Middle frontal gyrus (tissue), 1 donor: ENCODE measurements around the gene RGS13.
"Not testable (repeated sequence)": the region's sequence is repeated elsewhere in the genome, so short reads cannot be mapped to it uniquely, and the experiment has no call there.

Experiments used
- DNase-seq: peaks from one replicate; pipeline ENCODE4 v3.0.0-alpha.2; 2015; ENCODE audit warnings: low spot score; ENCODE audit errors: extremely low spot score

RGS13 gene

GRCh38 chr1:192675716-192676115 lies 39.8 kb downstream of the RGS13 start:
- DNase-seq = no peak

DNA sequence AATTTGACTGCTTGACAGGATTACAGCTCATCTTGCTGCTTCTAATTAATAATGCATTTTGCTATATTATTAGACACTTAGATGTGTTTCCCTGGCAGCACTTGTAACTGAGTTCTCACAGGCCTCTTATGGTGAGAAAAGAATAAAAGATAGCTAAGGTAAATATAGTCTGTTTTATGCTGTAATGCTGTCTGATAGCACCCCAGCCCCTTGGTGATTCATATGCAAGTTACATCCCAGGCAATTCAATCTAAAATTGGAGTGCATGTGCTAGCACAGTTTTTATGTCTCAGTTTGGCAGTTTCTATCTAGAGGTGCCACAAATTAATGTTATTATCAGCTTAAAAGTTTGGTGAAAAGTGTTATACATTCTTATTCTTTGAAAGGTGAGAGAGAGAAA lies 42.2 kb downstream of the RGS13 start:
- no peak for DNase-seq

- DNase-seq = no peak
Measured at GRCh38 chr1:192682335-192682734, 46.4 kb downstream of the RGS13 start.

- DNase-seq = not testable (repeated sequence)
Measured at GRCh38 chr1:192683081-192683480, 47.1 kb downstream of the RGS13 start.

DNA sequence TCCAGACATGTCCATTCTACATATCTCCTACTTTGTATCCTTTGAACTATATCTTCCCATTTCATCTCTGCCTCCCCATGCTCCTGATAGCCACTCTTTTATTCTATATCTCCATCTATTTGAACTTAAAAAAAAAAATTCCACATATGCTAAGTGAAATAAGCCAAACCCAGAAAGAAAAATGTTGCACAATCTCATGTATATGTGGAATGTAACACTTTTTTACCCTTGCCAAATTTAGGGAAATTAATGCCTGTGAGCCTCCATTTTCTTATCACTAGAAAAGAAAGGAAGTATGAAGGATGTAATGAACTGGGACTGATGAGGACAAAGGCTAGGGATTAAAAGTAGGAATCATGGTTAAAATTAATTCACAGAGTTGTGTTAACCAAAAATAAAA lies 53.5 kb downstream of the RGS13 start:
- DNase-seq = no peak

DNA sequence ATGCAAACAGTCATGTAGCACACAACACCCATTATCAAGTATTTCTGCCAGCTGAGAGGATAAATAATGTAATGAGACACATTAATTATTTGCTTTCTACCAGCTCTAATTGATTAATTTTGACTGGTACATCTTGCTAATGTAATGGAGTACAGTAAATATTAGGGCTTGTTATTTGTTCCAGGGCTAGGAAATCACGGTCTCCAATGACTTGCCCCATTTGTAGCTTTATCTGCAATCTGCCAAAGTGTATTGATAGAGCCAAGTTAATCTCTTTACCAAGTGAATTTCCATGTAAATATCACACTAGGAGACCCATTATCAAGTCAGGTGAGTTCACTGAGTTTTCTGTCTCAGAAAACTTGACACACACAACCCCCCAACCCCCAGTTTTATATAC lies 55.1 kb downstream of the RGS13 start:
- DNase-seq = no peak

- DNase-seq = no peak
Measured at GRCh38 chr1:192696082-192696481, 60.1 kb downstream of the RGS13 start.

- no peak for DNase-seq
Measured at GRCh38 chr1:192697771-192698170, 61.8 kb downstream of the RGS13 start.

DNA sequence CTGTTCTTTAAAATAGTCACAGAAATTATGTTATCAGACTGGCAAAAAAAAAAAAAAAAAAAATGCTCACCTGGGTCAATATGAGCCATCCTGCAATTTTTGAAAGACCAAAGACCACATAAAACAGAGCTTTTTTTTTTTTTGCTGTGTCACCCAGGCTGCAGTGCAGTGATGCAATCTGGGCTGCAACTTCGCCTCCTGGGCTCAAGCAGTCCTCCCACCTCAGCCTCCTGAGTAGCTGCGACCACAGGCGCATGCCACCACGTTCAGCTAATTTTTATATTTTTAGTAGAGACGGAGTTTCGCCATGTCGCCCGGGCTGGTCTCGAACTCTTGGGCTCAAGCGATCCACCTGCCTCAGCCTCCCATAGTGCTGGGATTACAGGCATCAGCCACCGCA lies 62.8 kb downstream of the RGS13 start:
- DNase-seq = no peak

DNA sequence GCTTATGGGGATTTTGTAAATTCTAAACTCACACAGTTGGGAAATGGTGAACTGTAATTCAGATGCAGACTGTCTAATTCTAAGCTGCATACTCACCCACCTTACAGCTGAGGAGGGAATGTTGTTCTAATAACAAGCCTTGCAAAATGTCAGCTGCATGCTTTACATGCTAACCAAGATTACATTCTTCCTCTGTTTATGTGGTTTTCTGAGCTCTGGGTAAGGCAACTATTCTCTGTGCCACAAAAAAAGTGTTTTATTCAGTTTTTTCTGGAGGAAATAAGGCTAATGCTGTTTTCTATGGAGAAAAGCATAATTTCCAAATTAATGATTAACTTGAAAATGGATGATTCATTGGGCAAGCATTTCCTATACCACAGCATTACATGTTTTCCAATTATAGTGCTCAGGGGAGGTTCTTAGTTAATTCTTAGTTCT lies 64.9 kb downstream of the RGS13 start:
- no peak for DNase-seq

GRCh38 chr1:192702212-192702902 lies 66.4 kb downstream of the RGS13 start:
- DNase-seq = no peak

DNA sequence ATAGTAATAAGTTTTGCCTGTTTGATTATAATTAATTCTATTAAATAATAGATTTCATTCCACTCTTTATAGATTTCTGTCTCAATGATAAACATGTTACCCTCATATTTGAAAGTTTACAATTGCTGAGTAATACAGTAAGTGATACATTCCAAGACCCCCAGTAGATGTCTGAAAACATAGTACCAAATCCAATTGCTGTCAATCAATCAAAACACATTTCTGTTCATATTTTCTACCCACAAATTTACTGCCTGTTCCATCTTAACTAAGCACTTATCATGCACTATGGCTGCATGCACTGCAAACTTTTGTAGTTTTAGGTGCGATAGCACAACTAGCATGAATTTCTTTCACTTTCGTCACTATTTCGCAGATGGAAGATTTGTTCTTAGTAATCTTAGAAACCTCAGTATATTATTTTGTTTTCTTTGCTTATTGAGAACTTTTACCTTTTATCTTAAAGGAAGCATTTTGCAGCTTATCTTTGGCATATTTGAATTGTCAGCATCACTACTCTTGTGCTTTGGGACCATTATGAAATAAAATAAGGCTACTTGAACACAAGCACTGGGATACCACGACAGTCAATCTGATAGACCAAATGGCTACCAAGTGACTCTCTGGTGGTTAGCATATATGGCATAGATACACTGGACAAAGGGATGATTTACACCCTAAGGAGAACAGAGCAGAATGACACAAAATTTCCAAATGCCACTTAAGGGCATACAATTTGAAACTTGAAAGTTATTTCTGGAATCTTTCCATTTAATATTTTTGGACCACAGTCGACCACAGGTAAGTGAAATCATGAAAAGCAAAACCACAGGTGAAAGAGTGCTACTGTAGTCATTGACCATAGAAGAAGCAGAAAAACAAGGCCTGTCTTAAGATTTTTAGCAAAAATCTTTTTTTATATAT lies 67.6 kb downstream of the RGS13 start:
- DNase-seq = no peak

DNA sequence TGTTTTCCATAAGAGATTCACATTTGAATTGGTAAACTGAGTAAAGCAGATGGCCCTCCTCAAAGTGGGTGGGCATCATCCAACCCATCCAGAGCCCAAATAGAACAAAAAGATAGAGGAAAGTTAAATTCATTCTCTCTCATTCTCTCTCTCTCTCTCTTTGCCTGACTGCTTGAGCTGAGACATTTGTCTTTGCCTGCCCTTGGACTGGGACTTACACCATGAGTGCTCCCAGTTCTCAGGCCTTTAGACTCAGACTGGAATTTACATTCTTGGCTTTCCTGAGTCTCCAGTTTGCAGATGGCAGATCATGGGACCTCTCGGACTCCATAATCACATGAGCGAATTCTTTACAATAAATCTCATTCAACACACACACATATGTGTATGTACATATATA lies 69.6 kb downstream of the RGS13 start:
- no peak for DNase-seq

- no peak for DNase-seq
Measured at GRCh38 chr1:192706936-192707335, 71.0 kb downstream of the RGS13 start.

DNA sequence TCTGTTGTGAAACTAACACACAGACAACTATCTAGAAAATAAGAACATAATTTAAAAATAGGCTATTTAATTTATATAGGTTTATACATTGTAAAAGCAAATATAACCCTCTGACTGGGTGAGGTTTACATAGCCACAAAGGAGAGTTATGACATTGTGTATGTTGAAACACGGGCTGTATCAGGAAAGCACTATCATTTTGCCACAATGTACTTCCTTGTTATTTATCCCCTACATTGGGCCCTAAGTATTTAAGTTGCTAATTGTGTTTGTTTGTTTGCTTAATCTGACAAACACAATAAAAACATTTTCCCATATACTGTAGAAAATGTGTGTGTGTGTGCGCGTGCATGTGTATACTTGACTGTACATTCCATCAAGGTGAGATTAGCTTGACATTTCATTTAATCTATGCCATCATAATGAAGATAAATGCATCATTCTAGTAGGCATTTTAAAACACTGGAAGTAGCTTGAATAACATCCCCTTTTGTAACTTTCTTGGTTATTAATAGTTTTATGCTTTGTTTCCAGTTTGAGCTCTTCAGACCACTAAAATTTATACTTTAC lies 72.1 kb downstream of the RGS13 start:
- DNase-seq = no peak

DNA sequence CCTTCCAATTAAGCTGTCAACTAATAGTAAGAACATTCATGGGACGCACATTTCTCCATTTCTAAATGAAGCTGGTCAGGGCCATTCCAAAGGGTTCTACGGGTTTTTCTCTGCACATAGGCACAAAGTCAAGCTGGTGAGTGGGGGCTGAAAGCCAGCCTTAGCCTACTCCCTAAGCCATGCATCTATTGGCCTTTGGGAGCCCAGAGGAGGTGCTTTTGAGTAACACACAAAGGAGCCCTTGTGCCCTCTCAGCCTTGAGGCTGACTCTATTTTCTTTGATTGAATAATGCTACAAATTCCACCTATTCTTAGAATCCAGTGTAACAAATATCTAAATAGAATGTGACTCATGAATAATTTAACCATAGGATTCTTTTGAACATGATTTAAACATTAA lies 73.6 kb downstream of the RGS13 start:
- no peak for DNase-seq
